HG02870 (cell line): ENCODE measurements around the gene GNA15.
"Not testable (repeated sequence)": the region's sequence is repeated elsewhere in the genome, so short reads cannot be mapped to it uniquely, and the experiment has no call there.

ENCODE experiments used
- ATAC-seq: cut with Tn5 transposase; IDR thresholded peaks from one replicate; pipeline ENCODE4 v1.9.1; 2021; ENCODE audit warnings: mild to moderate bottlenecking, moderate library complexity; ENCODE audit not compliant: unreplicated experiment

Gene GNA15

GRCh38 chr19:3135961-3136683 lies at the start of gene GNA15:
Gene GNA15, plus strand, starts transcription at chr19:3136033. Its CDS starts 418 bp downstream, at chr19:3136451.
- no peak for ATAC-seq

- ATAC-seq, result no peak
Observed at GRCh38 chr19:3087769-3088168, 48.1 kb upstream of the GNA15 start.

GRCh38 chr19:3089299-3089855 lies 46.5 kb upstream of the GNA15 start:
- not testable (repeated sequence) for ATAC-seq

- no peak for ATAC-seq
Observed at GRCh38 chr19:3094601-3095440, 41.0 kb upstream of the GNA15 start.

- no peak for ATAC-seq
Observed at GRCh38 chr19:3095441-3096191, 40.2 kb upstream of the GNA15 start.

GRCh38 chr19:3096267-3096901 lies 39.4 kb upstream of the GNA15 start:
- ATAC-seq, result no peak

- ATAC-seq, result no peak
Observed at GRCh38 chr19:3096902-3097326, 38.9 kb upstream of the GNA15 start.

GRCh38 chr19:3097442-3097871 lies 38.4 kb upstream of the GNA15 start:
- ATAC-seq, result no peak

- ATAC-seq, result no peak
Observed at GRCh38 chr19:3098141-3098514, 37.7 kb upstream of the GNA15 start.

GRCh38 chr19:3098515-3099346 lies 37.1 kb upstream of the GNA15 start:
- no peak for ATAC-seq

GRCh38 chr19:3099347-3100145 lies 36.3 kb upstream of the GNA15 start:
- no peak for ATAC-seq

- ATAC-seq, result no peak
Observed at GRCh38 chr19:3100331-3100730, 35.5 kb upstream of the GNA15 start.

GRCh38 chr19:3100747-3101730 lies 34.8 kb upstream of the GNA15 start:
- no peak for ATAC-seq

- no peak for ATAC-seq
Observed at GRCh38 chr19:3102239-3103140, 33.3 kb upstream of the GNA15 start.

- no peak for ATAC-seq
Observed at GRCh38 chr19:3104708-3104983, 31.2 kb upstream of the GNA15 start.

GRCh38 chr19:3105641-3106508 lies 30.0 kb upstream of the GNA15 start:
- no peak for ATAC-seq
